Neural crest cell (in vitro differentiated cells): Measurements from ENCODE around the gene FLYWCH2. TPM values are rescaled to one million over a fixed set of nuclear protein-coding genes. Genes with fewer than 3 reads are reported as not detected.
A peak's percentile ranks its signal among the peaks of the same experiment; 100 is the strongest.

Experiments used
- DNase-seq: peaks from one replicate; pipeline ENCODE4 v3.0.0; 2021; ENCODE audit warnings: low read depth, mixed read lengths, low spot score
- H3K27ac Mint-ChIP-seq: one replicate; pipeline ENCODE4 v1.8.0; 2021; ENCODE audit warnings: mild to moderate bottlenecking, mixed read lengths; ENCODE audit not compliant: unreplicated experiment
- H3K27me3 Mint-ChIP-seq: 2 replicates; pipeline ENCODE4 v1.8.0; 2021; ENCODE audit warnings: low read depth, mild to moderate bottlenecking, mixed read lengths
- H3K36me3 Mint-ChIP-seq: 2 replicates; pipeline ENCODE4 v1.8.0; 2021; ENCODE audit warnings: low read depth, mild to moderate bottlenecking, mixed read lengths
- H3K4me1 Mint-ChIP-seq: 2 replicates; pipeline ENCODE4 v1.8.0; 2021; ENCODE audit warnings: mixed read lengths
- H3K4me3 Mint-ChIP-seq: one replicate; pipeline ENCODE4 v1.8.0; 2021; ENCODE audit warnings: mild to moderate bottlenecking, mixed read lengths
- H3K9me3 Mint-ChIP-seq: 2 replicates; pipeline ENCODE4 v1.8.0; 2021; ENCODE audit warnings: mixed read lengths
- long read RNA-seq: library from polyadenylated mRNA; unstranded; transcript quantifications from one replicate; pipeline ENCODE4 v2.0.0, GENCODE V29; 2020
- total RNA-seq: library from RNA; stranded (reverse); gene quantifications from 2 replicates; pipeline ENCODE4 v1.2.1, GENCODE V29; 2021
- TF ChIP-seq, protein P1 (sequence below): fragments of 200-600 bp; sonication (generic); conservative IDR thresholded peaks from 2 replicates; pipeline ENCODE4 v1.5.0; 2021; ENCODE audit warnings: antibody characterized with exemption, mild to moderate bottlenecking

FLYWCH2 gene, protein sequence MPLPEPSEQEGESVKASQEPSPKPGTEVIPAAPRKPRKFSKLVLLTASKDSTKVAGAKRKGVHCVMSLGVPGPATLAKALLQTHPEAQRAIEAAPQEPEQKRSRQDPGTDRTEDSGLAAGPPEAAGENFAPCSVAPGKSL
- total RNA-seq: 32.3 and 32.4 TPM in 2 replicates
- long read RNA-seq, partial matches to known transcripts: 0 of 1 reads
- long read RNA-seq, other reads (novel, unspliced or antisense): 0 of 1 reads

DNA sequence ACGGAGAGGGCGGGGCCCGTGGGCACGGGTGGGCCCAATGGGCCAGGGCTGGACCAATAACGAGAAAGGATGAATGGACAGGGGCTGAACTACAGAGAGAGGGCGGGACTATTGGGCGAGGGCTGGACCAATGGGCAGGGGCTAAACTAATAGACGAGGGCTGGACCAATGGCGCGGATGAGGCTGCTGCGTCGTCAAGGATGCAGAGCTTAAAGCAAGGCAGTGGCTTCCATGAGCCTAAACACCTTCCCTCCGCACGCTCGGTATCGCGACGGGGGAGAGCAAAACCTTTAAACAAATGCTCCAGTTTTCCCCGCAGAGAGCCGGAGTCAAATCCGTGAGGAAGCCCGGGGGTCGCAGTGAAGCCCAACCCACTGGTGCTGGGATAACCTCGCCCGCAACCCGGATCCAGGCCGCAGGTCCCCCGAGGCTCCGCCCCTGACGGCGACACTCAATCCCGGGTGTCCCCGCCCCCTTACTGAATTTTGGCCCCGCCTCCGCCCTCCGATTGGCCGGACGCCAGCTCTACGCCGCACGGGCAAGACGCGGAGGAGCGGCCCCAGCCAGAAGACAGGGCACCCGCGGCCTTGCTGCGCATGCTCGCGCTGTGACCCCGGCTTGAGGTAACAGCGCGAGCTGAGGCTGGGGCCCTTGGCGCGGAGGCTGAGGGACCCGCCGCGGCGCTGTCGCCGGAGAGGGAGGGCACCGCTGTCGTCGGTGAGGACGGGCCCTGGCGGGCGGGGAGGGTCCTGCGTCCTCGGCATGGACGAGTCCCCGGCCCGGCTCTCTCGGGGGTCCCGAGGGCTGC is at the start of gene FLYWCH2:
Gene FLYWCH2, plus strand, starts transcription at position 566 of the 808 bp plus-strand sequence. CDS start 13,235 bp downstream, outside the sequence.
- peaks cover 23% of the 10 kb centered on the region for H3K27me3 Mint-ChIP-seq
- peaks cover 18% of the 10 kb centered on the region for H3K4me1 Mint-ChIP-seq
- peak within 1 kb of the TSS; percentile 97 for H3K27ac Mint-ChIP-seq
- peak; percentile 100 for DNase-seq
- peaks cover 2% of the 10 kb centered on the region for H3K9me3 Mint-ChIP-seq
- TF ChIP-seq, protein P1, sequence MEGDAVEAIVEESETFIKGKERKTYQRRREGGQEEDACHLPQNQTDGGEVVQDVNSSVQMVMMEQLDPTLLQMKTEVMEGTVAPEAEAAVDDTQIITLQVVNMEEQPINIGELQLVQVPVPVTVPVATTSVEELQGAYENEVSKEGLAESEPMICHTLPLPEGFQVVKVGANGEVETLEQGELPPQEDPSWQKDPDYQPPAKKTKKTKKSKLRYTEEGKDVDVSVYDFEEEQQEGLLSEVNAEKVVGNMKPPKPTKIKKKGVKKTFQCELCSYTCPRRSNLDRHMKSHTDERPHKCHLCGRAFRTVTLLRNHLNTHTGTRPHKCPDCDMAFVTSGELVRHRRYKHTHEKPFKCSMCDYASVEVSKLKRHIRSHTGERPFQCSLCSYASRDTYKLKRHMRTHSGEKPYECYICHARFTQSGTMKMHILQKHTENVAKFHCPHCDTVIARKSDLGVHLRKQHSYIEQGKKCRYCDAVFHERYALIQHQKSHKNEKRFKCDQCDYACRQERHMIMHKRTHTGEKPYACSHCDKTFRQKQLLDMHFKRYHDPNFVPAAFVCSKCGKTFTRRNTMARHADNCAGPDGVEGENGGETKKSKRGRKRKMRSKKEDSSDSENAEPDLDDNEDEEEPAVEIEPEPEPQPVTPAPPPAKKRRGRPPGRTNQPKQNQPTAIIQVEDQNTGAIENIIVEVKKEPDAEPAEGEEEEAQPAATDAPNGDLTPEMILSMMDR: peak; percentile 32
- peak within 1 kb of the TSS; percentile 96 for H3K4me3 Mint-ChIP-seq
- no peaks in the 10 kb centered on the region for H3K36me3 Mint-ChIP-seq

DNA sequence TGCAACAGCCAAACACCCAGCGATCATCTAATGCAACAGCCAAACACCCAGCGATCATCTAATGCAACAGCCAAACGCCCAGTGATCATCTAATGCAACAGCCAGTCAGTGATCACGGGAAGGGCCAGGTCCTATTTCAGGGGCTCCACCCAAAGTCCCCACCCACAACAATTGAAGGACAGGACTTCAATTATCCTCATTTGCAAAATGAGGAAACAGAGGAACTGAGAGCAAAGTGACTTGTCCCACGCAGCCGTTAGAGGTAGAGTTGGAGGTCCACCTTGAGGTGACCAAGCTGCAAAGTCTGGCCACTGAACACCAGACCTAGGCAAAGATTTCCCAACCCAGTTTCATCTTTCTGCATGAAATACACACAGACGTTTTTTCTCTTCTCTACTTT is 49.2 kb upstream of the FLYWCH2 start:
- H3K27ac Mint-ChIP-seq: no peak overlapping the region
- H3K4me3 Mint-ChIP-seq: no peak overlapping the region
- DNase-seq: no peak
- H3K4me1 Mint-ChIP-seq: peaks cover 9% of the 10 kb centered on the region
- H3K27me3 Mint-ChIP-seq: peaks cover 40% of the 10 kb centered on the region
- TF ChIP-seq, protein P1: no peak
- H3K9me3 Mint-ChIP-seq: no peaks in the 10 kb centered on the region
- H3K36me3 Mint-ChIP-seq: no peaks in the 10 kb centered on the region

DNA sequence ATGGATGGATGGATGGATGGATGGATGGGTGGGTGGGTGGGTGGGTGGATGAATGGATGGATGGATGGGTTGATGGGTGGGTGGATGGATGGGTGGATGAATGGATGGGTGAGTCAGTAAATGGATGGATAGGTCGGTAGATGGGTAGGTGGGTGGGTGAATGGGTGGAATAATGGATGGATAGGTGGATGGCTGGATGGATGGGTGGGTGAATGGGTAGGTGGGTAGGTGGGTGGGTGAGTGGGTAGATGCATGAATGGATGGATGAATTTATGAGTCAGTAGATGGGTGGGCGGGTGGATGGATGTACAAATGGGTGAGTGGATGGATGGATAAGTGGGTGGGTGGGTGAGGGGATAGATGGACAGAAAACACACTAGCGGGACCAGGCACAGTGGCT is 48.0 kb upstream of the FLYWCH2 start:
- H3K9me3 Mint-ChIP-seq: no peaks in the 10 kb centered on the region
- H3K4me3 Mint-ChIP-seq: no peak overlapping the region
- TF ChIP-seq, protein P1: no peak

GRCh38 chr16:2835638-2836493 is 47.1 kb upstream of the FLYWCH2 start:
- Mint-ChIP-seq H3K27me3 (peaks cover 45% of the 10 kb centered on the region), H3K36me3 (no peaks in the 10 kb centered on the region), H3K4me3 (no peak overlapping the region), H3K4me1 (peaks cover 9% of the 10 kb centered on the region), H3K27ac (no peak overlapping the region), H3K9me3 (no peaks in the 10 kb centered on the region)
- TF ChIP-seq, protein P1: no peak
- DNase-seq: no peak

More for the DNA sequence above, 48.0 kb upstream of the FLYWCH2 start:
- Mint-ChIP-seq H3K36me3 (no peaks in the 10 kb centered on the region), H3K27me3 (peaks cover 45% of the 10 kb centered on the region), H3K4me1 (peaks cover 9% of the 10 kb centered on the region), H3K27ac (no peak overlapping the region)
- no peak for DNase-seq
